ENCODE measurements around the gene SERPINB6.
"Not testable (repeated sequence)": the region's sequence is repeated elsewhere in the genome, so short reads cannot be mapped to it uniquely, and the experiment has no call there.

SERPINB6 gene

GRCh38 chr6:2939315-2940009 lies 31.9 kb downstream of the SERPINB6 start:
- DNase-seq (ENCODE audit: low read depth in 2 of 2, low spot score in 1 of 2): no peak

GRCh38 chr6:2938632-2939083 lies 32.7 kb downstream of the SERPINB6 start:
- no peak for DNase-seq (ENCODE audit: low read depth in 2 of 2, low spot score in 1 of 2)

- DNase-seq (ENCODE audit: low read depth in 2 of 2, low spot score in 1 of 2): no peak
Observed at GRCh38 chr6:2938004-2938631, 33.2 kb downstream of the SERPINB6 start.

- no peak for DNase-seq (ENCODE audit: low read depth in 2 of 2, low spot score in 1 of 2)
Observed at GRCh38 chr6:2937627-2938003, 33.8 kb downstream of the SERPINB6 start.

GRCh38 chr6:2935566-2936291 lies 35.6 kb downstream of the SERPINB6 start:
- DNase-seq (ENCODE audit: low read depth in 2 of 2, low spot score in 1 of 2): no peak

- no peak for DNase-seq (ENCODE audit: low read depth in 2 of 2, low spot score in 1 of 2)
Observed at GRCh38 chr6:2934057-2934456, 37.3 kb downstream of the SERPINB6 start.

GRCh38 chr6:2932911-2933310 lies 38.5 kb downstream of the SERPINB6 start:
- not testable (repeated sequence) for DNase-seq (ENCODE audit: low read depth in 2 of 2, low spot score in 1 of 2)

- peak; percentile 74 to 82 for DNase-seq (ENCODE audit: low read depth in 2 of 2, low spot score in 1 of 2)
Observed at GRCh38 chr6:2931970-2932748, 39.2 kb downstream of the SERPINB6 start.

- DNase-seq (ENCODE audit: low read depth in 2 of 2, low spot score in 1 of 2): no peak
Observed at GRCh38 chr6:2931055-2931454, 40.3 kb downstream of the SERPINB6 start.

GRCh38 chr6:2927931-2928330 lies 43.4 kb downstream of the SERPINB6 start:
- DNase-seq (ENCODE audit: low read depth in 2 of 2, low spot score in 1 of 2): not testable (repeated sequence)

- not testable (repeated sequence) for DNase-seq (ENCODE audit: low read depth in 2 of 2, low spot score in 1 of 2)
Observed at GRCh38 chr6:2925842-2926747, 45.3 kb downstream of the SERPINB6 start.

- DNase-seq (ENCODE audit: low read depth in 2 of 2, low spot score in 1 of 2): no peak
Observed at GRCh38 chr6:2921520-2922115, 49.7 kb downstream of the SERPINB6 start.

- no peak for DNase-seq (ENCODE audit: low read depth in 2 of 2, low spot score in 1 of 2)
Observed at GRCh38 chr6:2920671-2921112, 50.7 kb downstream of the SERPINB6 start.

GRCh38 chr6:2919886-2920285 lies 51.5 kb downstream of the SERPINB6 start:
- no peak for DNase-seq (ENCODE audit: low read depth in 2 of 2, low spot score in 1 of 2)

- DNase-seq (ENCODE audit: low read depth in 2 of 2, low spot score in 1 of 2): no peak
Observed at GRCh38 chr6:2919401-2919800, 52.0 kb downstream of the SERPINB6 start.

GRCh38 chr6:2918936-2919335 lies 52.4 kb downstream of the SERPINB6 start:
- no peak for DNase-seq (ENCODE audit: low read depth in 2 of 2, low spot score in 1 of 2)

- DNase-seq (ENCODE audit: low read depth in 2 of 2, low spot score in 1 of 2): no peak
Observed at GRCh38 chr6:2917801-2918445, 53.4 kb downstream of the SERPINB6 start.

GRCh38 chr6:2917065-2917464 lies 54.3 kb downstream of the SERPINB6 start:
- DNase-seq (ENCODE audit: low read depth in 2 of 2, low spot score in 1 of 2): no peak

GRCh38 chr6:2916158-2916925 lies 55.0 kb downstream of the SERPINB6 start:
- DNase-seq (ENCODE audit: low read depth in 2 of 2, low spot score in 1 of 2): no peak

Data from stimulated activated CD8-positive, alpha-beta memory T cell treated with anti-CD3 and anti-CD28 coated beads, Interleukin-4, amount 100 ng/mL, for 4 hours (primary cell).